Measurements from ENCODE around the gene NTF4.

GRCh38 chr19:49109051-49109450, 44.4 kb upstream of the NTF4 start:
- TF ChIP-seq CTCF (IDR thresholded peaks at IDR 0.05) = no peak
- no peak for TF ChIP-seq POLR2A (IDR thresholded peaks at IDR 0.05)

Data from Peyer's patch (tissue), 4 donors.